Hepatocyte (in vitro differentiated cells): ENCODE data around the gene ASCC2. TPM values are rescaled to one million over a fixed set of nuclear protein-coding genes. Genes with fewer than 3 reads are reported as not detected.
"Not testable (repeated sequence)": the region's sequence is repeated elsewhere in the genome, so short reads cannot be mapped to it uniquely, and the experiment has no call there.

ENCODE experiments used
- DNase-seq: peaks from one replicate; pipeline ENCODE4 v3.0.0-alpha.2; 2016; ENCODE audit warnings: low spot score
- H2AFZ ChIP-seq: fragments of 200-600 bp; sonication (generic); 2 replicates; pipeline ENCODE4 v1.6.0; 2016; ENCODE audit warnings: antibody characterized with exemption, mild to moderate bottlenecking
- H3K27ac ChIP-seq: fragments of 200-600 bp; sonication (generic); 2 replicates; pipeline ENCODE4 v1.5.1; 2016; ENCODE audit warnings: mild to moderate bottlenecking
- H3K27me3 ChIP-seq: fragments of 200-600 bp; sonication (generic); 2 replicates; pipeline ENCODE4 v1.6.1; 2016
- H3K36me3 ChIP-seq: fragments of 200-600 bp; sonication (generic); replicated peaks from 2 replicates; pipeline ENCODE4 v1.5.1; 2016; ENCODE audit warnings: low read depth; ENCODE audit not compliant: insufficient read depth
- H3K4me1 ChIP-seq: fragments of 200-600 bp; sonication (generic); 2 replicates; pipeline ENCODE4 v1.5.1; 2016; ENCODE audit warnings: mild to moderate bottlenecking, moderate library complexity; ENCODE audit not compliant: insufficient read depth
- H3K4me2 ChIP-seq: fragments of 200-600 bp; sonication (generic); 2 replicates; pipeline ENCODE4 v1.6.0; 2016
- H3K4me3 ChIP-seq: fragments of 200-600 bp; sonication (generic); 2 replicates; pipeline ENCODE4 v1.5.1; 2016; ENCODE audit warnings: mild to moderate bottlenecking
- H3K79me2 ChIP-seq: fragments of 200-600 bp; sonication (generic); 2 replicates; pipeline ENCODE4 v1.6.0; 2017; ENCODE audit warnings: mild to moderate bottlenecking
- H3K9me2 ChIP-seq: fragments of 200-600 bp; sonication (generic); replicated peaks from 2 replicates; pipeline ENCODE4 v1.6.0; 2017; ENCODE audit warnings: mild to moderate bottlenecking; ENCODE audit not compliant: insufficient read depth
- H3K9me3 ChIP-seq: fragments of 200-600 bp; sonication (generic); 2 replicates; pipeline ENCODE4 v1.5.1; 2016; ENCODE audit warnings: low read depth, mild to moderate bottlenecking
- H4K20me1 ChIP-seq: fragments of 200-600 bp; sonication (generic); 2 replicates; pipeline ENCODE4 v1.6.0; 2016; ENCODE audit warnings: mild to moderate bottlenecking; ENCODE audit not compliant: insufficient read depth, poor library complexity, severe bottlenecking
- EZH2 ChIP-seq: fragments of 200-600 bp; sonication (generic); IDR thresholded peaks from 2 replicates; pipeline ENCODE4 v1.6.1; 2016; ENCODE audit warnings: antibody characterized with exemption, mild to moderate bottlenecking, borderline replicate concordance
- EZH2phosphoT487 ChIP-seq: fragments of 200-600 bp; sonication (generic); IDR thresholded peaks from one replicate; pipeline ENCODE4 v1.6.1; 2018; ENCODE audit warnings: antibody characterized with exemption, mild to moderate bottlenecking, low read depth, moderate library complexity; ENCODE audit not compliant: unreplicated experiment, severe bottlenecking
- WGBS: methylation state at CpG from one replicate; pipeline ENCODE4 v1.1.6; 2016; ENCODE audit warnings: low lambda C conversion rate; ENCODE audit errors: missing lambda C conversion rate; 5-methylcytosine and 5-hydroxymethylcytosine counted together
- polyA plus RNA-seq: library from polyadenylated mRNA; unstranded; fragments of >200 nt; fragmentation: Nextera tagmentation; extraction: Ambion mirVana; gene quantifications from 2 replicates; pipeline ENCODE4 v1.2.1, GENCODE V29; 2016
- total RNA-seq: library from RNA; depleted of rRNA; stranded (reverse); fragments of >200 nt; gene quantifications from 2 replicates; pipeline ENCODE4 v1.2.3, GENCODE V29; 2014
- TF ChIP-seq, protein P1 (sequence below): fragments of 200-600 bp; sonication (generic); IDR thresholded peaks from 2 replicates; pipeline ENCODE4 v1.5.1; 2016; ENCODE audit warnings: antibody characterized with exemption, mild to moderate bottlenecking; ENCODE audit not compliant: poor library complexity

Gene ASCC2
- total and polyA plus RNA-seq, 2 experiments from 2014 or later: 25.9 to 54.8 TPM

DNA sequence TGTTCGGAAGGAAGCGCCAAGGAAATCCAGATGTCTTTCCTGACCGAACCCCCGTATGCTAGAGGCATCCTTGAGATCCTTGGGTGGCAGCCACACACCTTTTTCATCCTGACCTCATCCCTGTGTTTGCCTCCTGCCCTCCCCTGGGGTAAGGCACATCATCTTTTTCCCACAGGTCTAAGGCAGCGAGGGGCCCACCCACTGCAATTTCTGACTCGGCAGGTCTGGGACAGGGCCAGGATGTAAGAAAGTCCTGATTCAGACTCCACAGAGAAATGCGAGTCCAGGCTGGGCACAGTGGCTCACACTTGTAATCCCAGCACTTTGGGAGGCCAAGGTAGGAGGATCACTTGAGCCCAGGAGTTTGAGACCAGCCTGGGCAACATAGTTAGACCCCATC is 81.7 kb downstream of the ASCC2 start:
- 84% methylated on average over 7 of the region's 7 CpGs for WGBS
- Histone ChIP-seq H2AFZ (no peak overlapping the region), H4K20me1 (no peaks in the 10 kb centered on the region), H3K4me2 (no peak overlapping the region), H3K27ac (no peak overlapping the region), H3K4me1 (no peaks in the 10 kb centered on the region), H3K79me2 (no peaks in the 10 kb centered on the region), H3K36me3 (no peaks in the 10 kb centered on the region), H3K9me2 (no peaks in the 10 kb centered on the region), H3K9me3 (no peaks in the 10 kb centered on the region), H3K27me3 (no peaks in the 10 kb centered on the region), H3K4me3 (no peak overlapping the region)
- TF ChIP-seq EZH2phosphoT487: no peak
- TF ChIP-seq EZH2: no peak
- TF ChIP-seq, protein P1, sequence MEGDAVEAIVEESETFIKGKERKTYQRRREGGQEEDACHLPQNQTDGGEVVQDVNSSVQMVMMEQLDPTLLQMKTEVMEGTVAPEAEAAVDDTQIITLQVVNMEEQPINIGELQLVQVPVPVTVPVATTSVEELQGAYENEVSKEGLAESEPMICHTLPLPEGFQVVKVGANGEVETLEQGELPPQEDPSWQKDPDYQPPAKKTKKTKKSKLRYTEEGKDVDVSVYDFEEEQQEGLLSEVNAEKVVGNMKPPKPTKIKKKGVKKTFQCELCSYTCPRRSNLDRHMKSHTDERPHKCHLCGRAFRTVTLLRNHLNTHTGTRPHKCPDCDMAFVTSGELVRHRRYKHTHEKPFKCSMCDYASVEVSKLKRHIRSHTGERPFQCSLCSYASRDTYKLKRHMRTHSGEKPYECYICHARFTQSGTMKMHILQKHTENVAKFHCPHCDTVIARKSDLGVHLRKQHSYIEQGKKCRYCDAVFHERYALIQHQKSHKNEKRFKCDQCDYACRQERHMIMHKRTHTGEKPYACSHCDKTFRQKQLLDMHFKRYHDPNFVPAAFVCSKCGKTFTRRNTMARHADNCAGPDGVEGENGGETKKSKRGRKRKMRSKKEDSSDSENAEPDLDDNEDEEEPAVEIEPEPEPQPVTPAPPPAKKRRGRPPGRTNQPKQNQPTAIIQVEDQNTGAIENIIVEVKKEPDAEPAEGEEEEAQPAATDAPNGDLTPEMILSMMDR: no peak
- DNase-seq: no peak

DNA sequence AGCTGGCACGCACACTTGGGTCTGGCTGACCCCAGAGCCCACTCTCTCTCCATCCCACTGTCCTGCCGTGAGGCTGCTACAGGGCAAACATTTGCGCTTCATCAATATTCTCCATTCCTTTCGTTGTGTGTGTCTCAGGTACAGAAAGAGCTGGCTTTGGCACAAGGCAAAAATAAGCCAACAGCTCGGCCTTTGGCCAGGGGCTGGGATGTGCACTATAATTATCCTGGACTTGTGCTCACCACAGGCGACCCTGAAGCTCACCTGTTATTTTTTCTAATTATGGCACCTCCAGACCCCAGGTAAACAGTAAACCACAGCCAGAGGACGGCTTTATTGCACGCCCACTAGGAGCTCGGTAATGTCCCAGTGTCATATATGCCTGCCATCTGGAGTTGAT is 82.2 kb downstream of the ASCC2 start:
- H3K9me3 ChIP-seq: no peaks in the 10 kb centered on the region
- no peaks in the 10 kb centered on the region for H3K27me3 ChIP-seq
- H3K9me2 ChIP-seq: no peaks in the 10 kb centered on the region
- no peak for TF ChIP-seq EZH2
- no peak for TF ChIP-seq EZH2phosphoT487
- TF ChIP-seq, protein P1: no peak
- no peak overlapping the region for H3K27ac ChIP-seq
- DNase-seq: no peak
- no peaks in the 10 kb centered on the region for H4K20me1 ChIP-seq
- H3K4me3 ChIP-seq: no peak overlapping the region
- WGBS: 88% methylated on average over 9 of the region's 9 CpGs
- no peaks in the 10 kb centered on the region for H3K4me1 ChIP-seq
- no peaks in the 10 kb centered on the region for H3K79me2 ChIP-seq
- H3K36me3 ChIP-seq: no peaks in the 10 kb centered on the region
- H2AFZ ChIP-seq: no peak overlapping the region
- no peak overlapping the region for H3K4me2 ChIP-seq

DNA sequence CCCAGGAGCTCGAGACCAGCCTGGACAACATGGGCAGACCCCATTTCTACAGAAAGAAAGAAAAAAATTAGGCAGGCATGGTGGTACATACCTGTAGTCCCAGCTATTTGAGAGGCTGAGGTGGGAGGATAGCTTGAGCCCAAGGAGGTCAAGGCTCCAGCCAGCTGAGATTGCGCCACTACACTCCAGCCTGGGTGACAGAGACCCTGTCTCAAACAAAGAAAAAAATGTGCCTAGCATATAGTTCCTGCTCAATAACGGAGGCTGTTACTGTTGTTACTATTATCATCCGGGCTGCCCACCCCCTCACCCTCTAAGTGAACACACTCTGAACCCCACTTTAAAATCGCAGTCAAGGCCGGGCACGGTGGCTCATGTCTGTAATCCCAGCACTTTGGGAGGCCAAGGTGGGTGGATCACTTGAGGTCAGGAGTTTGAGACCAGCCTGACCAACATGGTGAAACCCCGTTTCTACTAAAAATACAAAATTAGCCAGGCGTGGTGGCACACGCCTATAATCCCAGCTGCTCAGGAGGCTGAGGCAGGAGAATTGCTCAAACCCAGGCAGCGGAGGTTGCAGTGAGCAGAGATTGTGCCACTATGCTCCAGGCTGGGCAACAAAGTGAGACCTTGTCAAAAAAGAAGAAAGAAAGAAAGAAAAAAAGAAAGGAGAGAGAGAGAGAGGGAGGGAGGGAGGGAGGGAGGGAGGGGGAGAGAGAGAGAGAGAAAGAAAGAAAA is 83.2 kb downstream of the ASCC2 start:
- H3K4me2 ChIP-seq, H3K36me3 ChIP-seq, DNase-seq, H2AFZ ChIP-seq, H3K79me2 ChIP-seq, H3K9me2 ChIP-seq, H3K4me1 ChIP-seq, H3K9me3 ChIP-seq, H4K20me1 ChIP-seq, H3K27ac ChIP-seq, H3K27me3 ChIP-seq, H3K4me3 ChIP-seq: not testable (repeated sequence)
- 89% methylated on average over 11 of the region's 11 CpGs for WGBS

DNA sequence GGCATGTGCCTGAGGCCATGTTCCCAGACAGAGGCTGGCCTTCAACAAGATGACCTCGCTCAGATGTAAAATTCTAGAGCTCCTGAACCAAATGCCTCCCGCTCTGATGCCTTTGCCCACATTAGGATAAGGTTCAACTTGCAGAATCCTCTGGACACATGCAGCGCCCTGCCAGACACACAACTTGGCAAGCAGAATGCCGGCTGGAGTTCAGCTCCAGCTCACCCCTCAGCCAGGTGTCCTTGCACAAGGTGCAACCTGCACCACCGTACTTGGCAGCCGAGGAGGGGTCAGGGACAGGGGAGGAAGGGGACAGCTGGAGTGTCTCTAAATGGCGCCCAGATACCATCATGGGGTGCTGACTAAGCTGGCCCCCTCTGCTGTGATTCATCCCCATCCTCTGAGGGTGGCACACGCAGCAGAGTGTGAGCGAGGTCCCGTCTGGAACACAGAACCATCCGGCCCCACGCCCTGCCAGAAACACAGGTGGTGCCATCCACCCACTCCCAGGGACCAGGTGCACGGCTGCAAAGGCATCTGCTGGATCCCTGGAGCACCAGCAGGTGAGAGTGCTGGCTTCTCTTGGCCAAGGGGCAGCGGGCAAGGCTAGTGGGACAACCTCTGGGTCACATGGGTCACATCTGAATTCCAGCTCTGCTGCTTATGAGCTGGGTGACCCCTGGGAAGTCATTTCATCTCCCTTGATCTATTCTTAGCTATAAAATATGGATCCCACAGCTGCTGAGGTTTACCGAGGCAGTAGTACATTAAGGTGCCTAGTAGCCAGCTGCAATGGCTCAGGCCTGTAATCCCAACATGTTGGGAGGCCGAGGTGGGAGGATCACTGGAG is 84.0 kb downstream of the ASCC2 start:
- H3K4me3 ChIP-seq: no peak overlapping the region
- no peak overlapping the region for H3K4me2 ChIP-seq
- H3K79me2 ChIP-seq: no peaks in the 10 kb centered on the region
- WGBS: 90% methylated on average over 16 of the region's 16 CpGs
- H3K36me3 ChIP-seq: no peaks in the 10 kb centered on the region
- H3K9me3 ChIP-seq: no peaks in the 10 kb centered on the region
- no peaks in the 10 kb centered on the region for H3K27me3 ChIP-seq
- no peak for TF ChIP-seq EZH2phosphoT487
- no peak for TF ChIP-seq EZH2
- TF ChIP-seq, protein P1: no peak
- H3K9me2 ChIP-seq: no peaks in the 10 kb centered on the region
- no peaks in the 10 kb centered on the region for H4K20me1 ChIP-seq
- H3K4me1 ChIP-seq: no peaks in the 10 kb centered on the region
- no peak overlapping the region for H2AFZ ChIP-seq
- DNase-seq: no peak
- H3K27ac ChIP-seq: no peak overlapping the region
